ENCODE results near the gene CAPN5.

DNA sequence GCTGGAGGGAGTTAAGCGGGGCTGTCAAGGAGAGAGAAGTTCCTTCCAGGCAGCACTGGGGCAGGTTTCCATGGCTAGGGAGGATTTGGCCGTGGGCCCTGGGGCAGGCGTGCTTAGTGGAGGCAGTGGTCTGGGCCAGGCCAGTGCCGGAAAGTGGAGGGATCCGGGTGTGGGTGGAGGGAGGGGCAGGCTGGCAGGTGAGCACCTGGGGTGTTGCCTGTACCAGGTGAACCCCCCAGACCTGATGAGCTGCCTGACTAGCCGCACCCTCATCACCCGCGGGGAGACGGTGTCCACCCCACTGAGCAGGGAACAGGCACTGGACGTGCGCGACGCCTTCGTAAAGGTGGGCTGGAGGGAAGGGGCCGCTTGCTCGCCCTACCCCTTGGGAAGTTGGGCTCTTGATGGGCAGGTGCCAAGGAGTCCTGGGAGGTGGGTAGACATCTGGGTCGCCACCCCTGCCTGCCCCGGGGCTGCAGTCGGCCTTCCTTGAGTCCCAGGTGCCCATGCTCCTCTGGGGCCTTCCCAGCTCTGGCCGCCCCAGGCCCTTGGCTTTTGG, 93.2 kb downstream of the CAPN5 start:
- TF ChIP-seq MTA3 (IDR thresholded peaks at IDR 0.05; ENCODE audit: borderline replicate concordance, low read length) (no peak), POLR2A (IDR thresholded peaks at IDR 0.05; ENCODE audit: low read depth, low read length) (no peak), RFX5 (IDR thresholded peaks at IDR 0.05; ENCODE audit: low read depth, low read length) (no peak), MXI1 (IDR thresholded peaks at IDR 0.05; ENCODE audit: low read depth, low read length) (no peak), YY1 (IDR thresholded peaks at IDR 0.05; ENCODE audit: low read depth, low read length) (no peak), ZNF384 (IDR thresholded peaks at IDR 0.05; ENCODE audit: borderline replicate concordance, low read depth, low read length) (no peak), BCL11A (IDR thresholded peaks at IDR 0.05; ENCODE audit: low read depth, low read length) (no peak), NRF1 (conservative IDR thresholded peaks at IDR 0.05; ENCODE audit: low read depth, low read length) (no peak)
- TF ChIP-seq, protein P1, sequence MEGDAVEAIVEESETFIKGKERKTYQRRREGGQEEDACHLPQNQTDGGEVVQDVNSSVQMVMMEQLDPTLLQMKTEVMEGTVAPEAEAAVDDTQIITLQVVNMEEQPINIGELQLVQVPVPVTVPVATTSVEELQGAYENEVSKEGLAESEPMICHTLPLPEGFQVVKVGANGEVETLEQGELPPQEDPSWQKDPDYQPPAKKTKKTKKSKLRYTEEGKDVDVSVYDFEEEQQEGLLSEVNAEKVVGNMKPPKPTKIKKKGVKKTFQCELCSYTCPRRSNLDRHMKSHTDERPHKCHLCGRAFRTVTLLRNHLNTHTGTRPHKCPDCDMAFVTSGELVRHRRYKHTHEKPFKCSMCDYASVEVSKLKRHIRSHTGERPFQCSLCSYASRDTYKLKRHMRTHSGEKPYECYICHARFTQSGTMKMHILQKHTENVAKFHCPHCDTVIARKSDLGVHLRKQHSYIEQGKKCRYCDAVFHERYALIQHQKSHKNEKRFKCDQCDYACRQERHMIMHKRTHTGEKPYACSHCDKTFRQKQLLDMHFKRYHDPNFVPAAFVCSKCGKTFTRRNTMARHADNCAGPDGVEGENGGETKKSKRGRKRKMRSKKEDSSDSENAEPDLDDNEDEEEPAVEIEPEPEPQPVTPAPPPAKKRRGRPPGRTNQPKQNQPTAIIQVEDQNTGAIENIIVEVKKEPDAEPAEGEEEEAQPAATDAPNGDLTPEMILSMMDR (IDR thresholded peaks at IDR 0.05 in 2 of 3, conservative IDR thresholded peaks at IDR 0.05 in 1 of 3; ENCODE audit: control insufficient read depth in 2 of 3, extremely low read depth in 1 of 3, insufficient read depth in 1 of 3, low read depth in 3 of 3, low read length in 3 of 3): no peak
- TF ChIP-seq, protein P2, sequence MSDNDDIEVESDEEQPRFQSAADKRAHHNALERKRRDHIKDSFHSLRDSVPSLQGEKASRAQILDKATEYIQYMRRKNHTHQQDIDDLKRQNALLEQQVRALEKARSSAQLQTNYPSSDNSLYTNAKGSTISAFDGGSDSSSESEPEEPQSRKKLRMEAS (IDR thresholded peaks at IDR 0.05; ENCODE audit: low read depth, low read length): no peak
- TF ChIP-seq, protein P3, sequence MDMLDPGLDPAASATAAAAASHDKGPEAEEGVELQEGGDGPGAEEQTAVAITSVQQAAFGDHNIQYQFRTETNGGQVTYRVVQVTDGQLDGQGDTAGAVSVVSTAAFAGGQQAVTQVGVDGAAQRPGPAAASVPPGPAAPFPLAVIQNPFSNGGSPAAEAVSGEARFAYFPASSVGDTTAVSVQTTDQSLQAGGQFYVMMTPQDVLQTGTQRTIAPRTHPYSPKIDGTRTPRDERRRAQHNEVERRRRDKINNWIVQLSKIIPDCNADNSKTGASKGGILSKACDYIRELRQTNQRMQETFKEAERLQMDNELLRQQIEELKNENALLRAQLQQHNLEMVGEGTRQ (IDR thresholded peaks at IDR 0.05; ENCODE audit: borderline replicate concordance, low read depth, low read length): no peak
- TF ChIP-seq, protein P4, sequence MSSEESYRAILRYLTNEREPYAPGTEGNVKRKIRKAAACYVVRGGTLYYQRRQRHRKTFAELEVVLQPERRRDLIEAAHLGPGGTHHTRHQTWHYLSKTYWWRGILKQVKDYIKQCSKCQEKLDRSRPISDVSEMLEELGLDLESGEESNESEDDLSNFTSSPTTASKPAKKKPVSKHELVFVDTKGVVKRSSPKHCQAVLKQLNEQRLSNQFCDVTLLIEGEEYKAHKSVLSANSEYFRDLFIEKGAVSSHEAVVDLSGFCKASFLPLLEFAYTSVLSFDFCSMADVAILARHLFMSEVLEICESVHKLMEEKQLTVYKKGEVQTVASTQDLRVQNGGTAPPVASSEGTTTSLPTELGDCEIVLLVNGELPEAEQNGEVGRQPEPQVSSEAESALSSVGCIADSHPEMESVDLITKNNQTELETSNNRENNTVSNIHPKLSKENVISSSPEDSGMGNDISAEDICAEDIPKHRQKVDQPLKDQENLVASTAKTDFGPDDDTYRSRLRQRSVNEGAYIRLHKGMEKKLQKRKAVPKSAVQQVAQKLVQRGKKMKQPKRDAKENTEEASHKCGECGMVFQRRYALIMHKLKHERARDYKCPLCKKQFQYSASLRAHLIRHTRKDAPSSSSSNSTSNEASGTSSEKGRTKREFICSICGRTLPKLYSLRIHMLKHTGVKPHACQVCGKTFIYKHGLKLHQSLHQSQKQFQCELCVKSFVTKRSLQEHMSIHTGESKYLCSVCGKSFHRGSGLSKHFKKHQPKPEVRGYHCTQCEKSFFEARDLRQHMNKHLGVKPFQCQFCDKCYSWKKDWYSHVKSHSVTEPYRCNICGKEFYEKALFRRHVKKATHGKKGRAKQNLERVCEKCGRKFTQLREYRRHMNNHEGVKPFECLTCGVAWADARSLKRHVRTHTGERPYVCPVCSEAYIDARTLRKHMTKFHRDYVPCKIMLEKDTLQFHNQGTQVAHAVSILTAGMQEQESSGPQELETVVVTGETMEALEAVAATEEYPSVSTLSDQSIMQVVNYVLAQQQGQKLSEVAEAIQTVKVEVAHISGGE (CRISPR knock-in tag; IDR thresholded peaks at IDR 0.05): no peak
